B cell (primary cell): Measurements from ENCODE around the gene SMAD7. TPM values are rescaled to one million over a fixed set of nuclear protein-coding genes. Genes with fewer than 3 reads are reported as not detected.

Experiments used
- ATAC-seq: fragments of 200-7000 bp; cut with Tn5 transposase; one replicate; pipeline ENCODE4 v1.10.0; 2021; ENCODE audit warnings: low read depth, mild to moderate bottlenecking, moderate number of reproducible peaks, moderate library complexity
- CTCF ChIA-PET: fragments of 350-600 bp; sonication (Branson Sonifier 250); formaldehyde crosslinking; loops from one replicate; lab custom pipeline; 2021; ENCODE audit warnings: antibody characterized with exemption, inconsistent platforms; lab: Charles Lee
- POLR2A ChIA-PET: fragments of 350-600 bp; sonication (Branson Sonifier 250); formaldehyde crosslinking; loops from one replicate; lab custom pipeline; 2021; ENCODE audit warnings: antibody characterized with exemption; lab: Charles Lee
- DNase-seq: peaks from one replicate; pipeline ENCODE4 v3.0.0; 2013
- H2AFZ ChIP-seq: 2 replicates; pipeline ENCODE4 v1.6.1; 2012; ENCODE audit warnings: mild to moderate bottlenecking, low read depth, low read length; ENCODE audit not compliant: insufficient read depth, poor library complexity, severe bottlenecking
- H3K27ac ChIP-seq, 2 donors: 1 replicate in 1 of 2; 2 replicates in 1 of 2; pipeline ENCODE4 v1.5.1; 2012 to 2013; ENCODE audit warnings: low read length in 2 of 2, mild to moderate bottlenecking in 2 of 2, moderate library complexity in 1 of 2
- H3K27me3 ChIP-seq, 4 experiments: fragments of 200-600 bp in 1 of 4; sonication (generic) in 1 of 4; replicated peaks in 1 of 4; 1 replicate in 2 of 4; 2 replicates in 2 of 4; pipeline versions ENCODE4 v1.6.1 to v1.7.0; 2013 to 2016; ENCODE audit warnings: low read length in 3 of 4, mild to moderate bottlenecking in 2 of 4, mixed read lengths in 1 of 4, moderate library complexity in 1 of 4; ENCODE audit not compliant: insufficient read depth in 4 of 4, control insufficient read depth in 3 of 4; ENCODE audit errors: control extremely low read depth in 1 of 4
- H3K36me3 ChIP-seq, 2 experiments: replicated peaks in 1 of 2; 1 replicate in 1 of 2; 2 replicates in 1 of 2; pipeline versions ENCODE4 v1.6.1 to v1.7.1; 2013; ENCODE audit warnings: low read length in 1 of 2; ENCODE audit not compliant: insufficient read depth in 2 of 2, control insufficient read depth in 1 of 2; ENCODE audit errors: control extremely low read depth in 1 of 2, extremely low read depth in 1 of 2
- H3K4me1 ChIP-seq, 2 donors: fragments of 200-600 bp in 1 of 2; sonication (generic) in 1 of 2; 1 replicate in 1 of 2; 2 replicates in 1 of 2; pipeline versions ENCODE4 v1.5.1 to v1.6.1; 2013 to 2017; ENCODE audit warnings: low read length in 2 of 2; ENCODE audit not compliant: control insufficient read depth in 2 of 2, insufficient read depth in 2 of 2
- H3K4me2 ChIP-seq: replicated peaks from 2 replicates; pipeline ENCODE3; 2012; ENCODE audit warnings: mild to moderate bottlenecking, low read depth, low read length; ENCODE audit not compliant: poor library complexity, severe bottlenecking
- H3K4me3 ChIP-seq, 5 experiments: fragments of 200-600 bp in 1 of 5; sonication (generic) in 1 of 5; 1 replicate in 3 of 5; 2 replicates in 2 of 5; pipeline versions ENCODE4 v1.5.1 to v1.7.0; 2011 to 2016; ENCODE audit warnings: low read length in 4 of 5, mild to moderate bottlenecking in 4 of 5, low read depth in 2 of 5, control low read depth in 1 of 5, moderate library complexity in 1 of 5; ENCODE audit not compliant: insufficient read depth in 1 of 5; ENCODE audit errors: control extremely low read depth in 1 of 5, extremely low read depth in 1 of 5
- H3K79me2 ChIP-seq: fragments of 200-600 bp; sonication (generic); one replicate; pipeline ENCODE4 v1.6.0; 2016; ENCODE audit warnings: low read length; ENCODE audit not compliant: control insufficient read depth, insufficient read depth
- H3K9ac ChIP-seq: fragments of 200-600 bp; sonication (generic); 2 replicates; pipeline ENCODE4 v1.6.1; 2017; ENCODE audit warnings: mild to moderate bottlenecking, low read length, moderate library complexity
- H3K9me3 ChIP-seq, 3 donors: one replicate each; pipeline versions ENCODE4 v1.6.1 to v1.7.1; 2013; ENCODE audit warnings: low read length in 2 of 3; ENCODE audit not compliant: control insufficient read depth in 2 of 3, insufficient read depth in 1 of 3; ENCODE audit errors: control extremely low read depth in 1 of 3
- H4K20me1 ChIP-seq: 2 replicates; pipeline ENCODE4 v1.6.0; 2012; ENCODE audit warnings: mild to moderate bottlenecking, low read length; ENCODE audit not compliant: insufficient read depth, control insufficient read depth, poor library complexity, severe bottlenecking
- H3K27ac Mint-ChIP-seq: one replicate; pipeline ENCODE4 v1.8.0; 2021; ENCODE audit warnings: mixed read lengths
- H3K27me3 Mint-ChIP-seq: one replicate; pipeline ENCODE4 v1.8.0; 2021; ENCODE audit warnings: mixed read lengths
- H3K4me1 Mint-ChIP-seq: one replicate; pipeline ENCODE4 v1.8.0; 2021; ENCODE audit warnings: mixed read lengths
- H3K4me3 Mint-ChIP-seq: one replicate; pipeline ENCODE4 v1.8.0; 2021; ENCODE audit warnings: mixed read lengths
- H3K9me3 Mint-ChIP-seq: one replicate; pipeline ENCODE4 v1.8.0; 2022; ENCODE audit warnings: mixed read lengths; ENCODE audit not compliant: insufficient read depth
- CTCF ChIP-seq: fragments of 200-600 bp; IDR thresholded peaks from one replicate; pipeline ENCODE4 v1.8.0; 2022; ENCODE audit warnings: antibody characterized with exemption, mild to moderate bottlenecking
- EZH2 ChIP-seq: IDR thresholded peaks from 2 replicates; pipeline ENCODE4 v1.6.1; 2012; ENCODE audit warnings: borderline replicate concordance, low read depth, mild to moderate bottlenecking, moderate library complexity, low read length; ENCODE audit not compliant: insufficient read depth, poor library complexity, severe bottlenecking
- WGBS: methylation state at CpG from one replicate; pipeline ENCODE4 v1.1.5; 2013; ENCODE audit warnings: missing lambda C conversion rate; ENCODE audit not compliant: insufficient coverage; 5-methylcytosine and 5-hydroxymethylcytosine counted together
- intact Hi-C: fragments of 100-400 bp; cut with micrococcal nuclease; formaldehyde crosslinking; loops from one replicate; pipeline ENCODE4 v1.10.0; 2022
- polyA plus RNA-seq: library from polyadenylated mRNA; depleted of rRNA; stranded (reverse); fragments of >200 nt; gene quantifications from 2 replicates; pipeline ENCODE4 v1.2.3, GENCODE V29; 2012
- total RNA-seq, 2 donors: library from RNA; stranded (reverse); fragments of 120-200 nt in 1 of 2; gene quantifications; 1 replicate in 1 of 2; 2 replicates in 1 of 2; pipeline versions ENCODE4 v1.2.3 to v1.2.4, GENCODE V29; 2013 to 2022

SMAD7 gene
- total and polyA plus RNA-seq, 2 donors (not counting 1 experiment from before 2014, with no cell fraction given): 10.1 to 20.9 TPM

GRCh38 chr18:48913775-48914174 lies 37.0 kb downstream of the SMAD7 start:
- ChIA-PET CTCF (interaction anchor here (0.8 to 2.4 kb wide), 9 partner anchors 15 to 365 kb away, joined by 3 to 10 read pairs (median 4); no protein-coding TSS in a partner anchor), POLR2A (no interaction called here)
- 91% methylated on average over 3 of the region's 3 CpGs for WGBS
- Histone ChIP-seq H3K79me2 (no peaks in the 10 kb centered on the region), H3K36me3 (no peaks in the 10 kb centered on the region), H3K9me3 (no peaks in the 10 kb centered on the region), H2AFZ (no peak overlapping the region), H3K27ac (no peak overlapping the region), H3K4me1 (peaks cover 0 to 7% of the 10 kb centered on the region in 2 donors), H3K27me3 (no peaks in the 10 kb centered on the region), H3K4me3 (no peak overlapping the region), H3K4me2 (no peak overlapping the region), H3K9ac (no peak overlapping the region), H4K20me1 (no peaks in the 10 kb centered on the region)
- ATAC-seq: no peak
- H3K4me3 Mint-ChIP-seq: no peak overlapping the region
- H3K9me3 Mint-ChIP-seq: no peaks in the 10 kb centered on the region
- TF ChIP-seq CTCF: no peak
- no peak for TF ChIP-seq EZH2
- H3K27ac Mint-ChIP-seq: no peak overlapping the region
- H3K4me1 Mint-ChIP-seq: peaks cover 8% of the 10 kb centered on the region
- no peaks in the 10 kb centered on the region for H3K27me3 Mint-ChIP-seq
- intact Hi-C loops: loop anchor here (1.0 to 5.0 kb wide), 3 partner anchors 34 to 238 kb away; no protein-coding TSS in a partner anchor
- no peak for DNase-seq

- Histone ChIP-seq H3K4me3 (no peak overlapping the region), H3K79me2 (no peaks in the 10 kb centered on the region), H3K9ac (no peak overlapping the region), H3K27me3 (no peaks in the 10 kb centered on the region), H3K9me3 (no peaks in the 10 kb centered on the region), H4K20me1 (no peaks in the 10 kb centered on the region), H3K4me1 (peaks cover 0 to 6% of the 10 kb centered on the region in 2 donors), H3K4me2 (no peak overlapping the region), H2AFZ (no peak overlapping the region), H3K27ac (no peak overlapping the region), H3K36me3 (no peaks in the 10 kb centered on the region)
- Mint-ChIP-seq H3K9me3 (no peaks in the 10 kb centered on the region), H3K27ac (no peak overlapping the region), H3K4me1 (peaks cover 8% of the 10 kb centered on the region), H3K27me3 (no peaks in the 10 kb centered on the region), H3K4me3 (no peak overlapping the region)
- ChIA-PET POLR2A (interaction anchor here (0.6 kb wide), 1 partner anchor 22 kb away, joined by 3 read pairs; no protein-coding TSS in a partner anchor), CTCF (interaction anchor here (0.7 to 2.4 kb wide), 9 partner anchors 15 to 365 kb away, joined by 3 to 10 read pairs (median 4); no protein-coding TSS in a partner anchor)
- DNase-seq (peak; percentile 37), ATAC-seq (peak; percentile 63)
- TF ChIP-seq CTCF (peak; percentile 16), EZH2 (no peak)
- WGBS: 84% methylated on average over 3 of the region's 5 CpGs
- intact Hi-C loops: loop anchor here (1.0 to 5.0 kb wide), 3 partner anchors 34 to 238 kb away; no protein-coding TSS in a partner anchor
Observed at GRCh38 chr18:48913201-48913600, 37.6 kb downstream of the SMAD7 start.
